Measurements from ENCODE around the gene ZDHHC24.

ZDHHC24 gene

GRCh38 chr11:66539870-66540213, 6.0 kb downstream of the ZDHHC24 start:
- Mint-ChIP-seq H3K27ac (peak overlapping the region; percentile 75), H3K4me3 (no peak overlapping the region), H3K36me3 (ENCODE audit: low read depth) (peaks cover 41% of the 10 kb centered on the region), H3K27me3 (ENCODE audit: low read depth, poor library complexity) (peaks cover 6% of the 10 kb centered on the region), H3K9me3 (no peaks in the 10 kb centered on the region), H3K4me1 (peaks cover 48% of the 10 kb centered on the region)
- TF ChIP-seq CTCF (IDR thresholded peaks at IDR 0.05), result no peak
- DNase-seq, result no peak

GRCh38 chr11:66539170-66539869, 6.5 kb downstream of the ZDHHC24 start:
- no peak for DNase-seq
- H3K36me3 Mint-ChIP-seq (ENCODE audit: low read depth), result peaks cover 44% of the 10 kb centered on the region
- H3K27me3 Mint-ChIP-seq (ENCODE audit: low read depth, poor library complexity), result peaks cover 6% of the 10 kb centered on the region
- peak overlapping the region; percentile 88 for H3K27ac Mint-ChIP-seq
- H3K4me3 Mint-ChIP-seq, result no peak overlapping the region
- H3K4me1 Mint-ChIP-seq, result peaks cover 44% of the 10 kb centered on the region
- H3K9me3 Mint-ChIP-seq, result no peaks in the 10 kb centered on the region
- TF ChIP-seq CTCF (IDR thresholded peaks at IDR 0.05), result no peak

GRCh38 chr11:66532784-66533183, 13.1 kb downstream of the ZDHHC24 start:
- H3K27me3 Mint-ChIP-seq (ENCODE audit: low read depth, poor library complexity), result peaks cover 10% of the 10 kb centered on the region
- no peak overlapping the region for H3K4me3 Mint-ChIP-seq
- no peaks in the 10 kb centered on the region for H3K9me3 Mint-ChIP-seq
- H3K27ac Mint-ChIP-seq, result no peak overlapping the region
- no peak for DNase-seq
- no peak for TF ChIP-seq CTCF (IDR thresholded peaks at IDR 0.05)
- H3K36me3 Mint-ChIP-seq (ENCODE audit: low read depth), result peaks cover 46% of the 10 kb centered on the region
- peaks cover 9% of the 10 kb centered on the region for H3K4me1 Mint-ChIP-seq

GRCh38 chr11:66531841-66532240, 14.0 kb downstream of the ZDHHC24 start:
- H3K36me3 Mint-ChIP-seq (ENCODE audit: low read depth), result peaks cover 40% of the 10 kb centered on the region
- DNase-seq, result no peak
- TF ChIP-seq CTCF (IDR thresholded peaks at IDR 0.05), result no peak
- peaks cover 10% of the 10 kb centered on the region for H3K27me3 Mint-ChIP-seq (ENCODE audit: low read depth, poor library complexity)
- H3K27ac Mint-ChIP-seq, result no peak overlapping the region
- H3K4me3 Mint-ChIP-seq, result no peak overlapping the region
- peaks cover 9% of the 10 kb centered on the region for H3K4me1 Mint-ChIP-seq
- H3K9me3 Mint-ChIP-seq, result no peaks in the 10 kb centered on the region

GRCh38 chr11:66530927-66531709, 14.7 kb downstream of the ZDHHC24 start:
- Mint-ChIP-seq H3K27me3 (ENCODE audit: low read depth, poor library complexity) (peaks cover 10% of the 10 kb centered on the region), H3K4me1 (peaks cover 9% of the 10 kb centered on the region), H3K36me3 (ENCODE audit: low read depth) (peaks cover 37% of the 10 kb centered on the region), H3K4me3 (no peak overlapping the region), H3K27ac (no peak overlapping the region), H3K9me3 (no peaks in the 10 kb centered on the region)
- no peak for DNase-seq
- no peak for TF ChIP-seq CTCF (IDR thresholded peaks at IDR 0.05)

Data from nephron progenitor cell (in vitro differentiated cells).